HL-60 (cell line): ENCODE results near the gene GTF2H4.

Experiments
- DNase-seq, 2 experiments: peaks; one replicate each; pipeline ENCODE4 v3.0.0-alpha.2; 2010 to 2020; ENCODE audit warnings: low read depth in 1 of 2, low spot score in 1 of 2
- H3K27ac ChIP-seq: fragments of 250-450 bp; sonication (Bioruptor Pico); replicated peaks from 2 replicates; pipeline ENCODE4 v1.5.1; 2020; ENCODE audit warnings: mild to moderate bottlenecking, moderate library complexity
- H3K27me3 ChIP-seq: fragments of 250-450 bp; sonication (Bioruptor Pico); 2 replicates; pipeline ENCODE4 v1.5.1; 2021; ENCODE audit warnings: mild to moderate bottlenecking, moderate library complexity; ENCODE audit not compliant: insufficient read depth, poor library complexity, severe bottlenecking
- H3K4me3 ChIP-seq: replicated peaks from 2 replicates; pipeline ENCODE4 v1.5.1; 2011; ENCODE audit warnings: mild to moderate bottlenecking, control low read depth, low read length; ENCODE audit not compliant: insufficient read depth
- CTCF ChIP-seq: IDR thresholded peaks from one replicate; pipeline ENCODE4 v1.5.1; 2011; ENCODE audit warnings: low read length, control low read depth, inconsistent platforms; ENCODE audit not compliant: insufficient read depth
- GABPA ChIP-seq: IDR thresholded peaks from 2 replicates; pipeline ENCODE4 v1.6.1; 2012; ENCODE audit warnings: low read depth
- POLR2AphosphoS5 ChIP-seq: IDR thresholded peaks from 2 replicates; pipeline ENCODE4 v1.6.1; 2012; ENCODE audit warnings: low read depth
- REST ChIP-seq: IDR thresholded peaks from 2 replicates; pipeline ENCODE4 v1.6.1; 2012; ENCODE audit warnings: low read depth; ENCODE audit not compliant: insufficient replicate concordance
- SPI1 ChIP-seq: IDR thresholded peaks from 2 replicates; pipeline ENCODE4 v1.6.1; 2012; ENCODE audit warnings: low read depth, mild to moderate bottlenecking, borderline replicate concordance

The GTF2H4 gene

GRCh38 chr6:30876039-30876730, 31.8 kb upstream of the GTF2H4 start:
- Histone ChIP-seq H3K27me3 (no peaks in the 10 kb centered on the region), H3K4me3 (no peak overlapping the region), H3K27ac (no peak overlapping the region)
- TF ChIP-seq GABPA (no peak), REST (no peak), CTCF (no peak), SPI1 (no peak), POLR2AphosphoS5 (no peak)
- DNase-seq, result no peak

- Histone ChIP-seq H3K27me3 (peaks cover 11% of the 10 kb centered on the region), H3K4me3 (no peak overlapping the region), H3K27ac (no peak overlapping the region)
- TF ChIP-seq CTCF, result peak; percentile 63
- TF ChIP-seq SPI1, result no peak
- peak; percentile 50 to 74 for DNase-seq
Observed at GRCh38 chr6:30877419-30878262, 30.4 kb upstream of the GTF2H4 start.

GRCh38 chr6:30879684-30880427, 28.2 kb upstream of the GTF2H4 start:
- TF ChIP-seq SPI1, result no peak
- TF ChIP-seq GABPA, result no peak
- TF ChIP-seq POLR2AphosphoS5, result no peak
- TF ChIP-seq REST, result no peak
- no peak for DNase-seq
- no peak overlapping the region for H3K27ac ChIP-seq
- H3K27me3 ChIP-seq, result peaks cover 23% of the 10 kb centered on the region
- H3K4me3 ChIP-seq, result no peak overlapping the region
